Measurements from ENCODE around the gene TACC2. TPM values are rescaled to one million over a fixed set of nuclear protein-coding genes. Genes with fewer than 3 reads are reported as not detected.

TACC2 gene
- total and polyA plus RNA-seq, 2 experiments from 2014 or later = 75.7 to 98.0 TPM

- no peaks in the 10 kb centered on the region for H3K27me3 ChIP-seq
- peaks cover 17% of the 10 kb centered on the region for H3K4me1 ChIP-seq (ENCODE audit: low read depth)
- DNase-seq (ENCODE audit: low read depth in 1 of 2, low spot score in 1 of 2) = no peak
- TF ChIP-seq CTCF (IDR thresholded peaks at IDR 0.05; ENCODE audit: low read depth, low read length) = no peak
- no peak overlapping the region for H3K4me3 ChIP-seq
- no peaks in the 10 kb centered on the region for H3K36me3 ChIP-seq
- H3K9me3 ChIP-seq (ENCODE audit: low read depth) = no peaks in the 10 kb centered on the region
- H3K27ac ChIP-seq = peak overlapping the region; percentile 11
Observed at GRCh38 chr10:122182308-122182707, 193.3 kb downstream of the TACC2 start.

- Histone ChIP-seq H3K9me3 (ENCODE audit: low read depth) (no peaks in the 10 kb centered on the region), H3K4me1 (ENCODE audit: low read depth) (peaks cover 18% of the 10 kb centered on the region), H3K4me3 (no peak overlapping the region), H3K36me3 (no peaks in the 10 kb centered on the region), H3K27ac (no peak overlapping the region), H3K27me3 (no peaks in the 10 kb centered on the region)
- no peak for TF ChIP-seq CTCF (IDR thresholded peaks at IDR 0.05; ENCODE audit: low read depth, low read length)
- DNase-seq (ENCODE audit: low read depth in 1 of 2, low spot score in 1 of 2) = no peak
Observed at GRCh38 chr10:122184254-122184653, 195.3 kb downstream of the TACC2 start.

GRCh38 chr10:122185643-122186042 is 196.7 kb downstream of the TACC2 start:
- Histone ChIP-seq H3K36me3 (no peaks in the 10 kb centered on the region), H3K4me3 (no peak overlapping the region), H3K27ac (no peak overlapping the region), H3K4me1 (ENCODE audit: low read depth) (peaks cover 17% of the 10 kb centered on the region), H3K27me3 (no peaks in the 10 kb centered on the region), H3K9me3 (ENCODE audit: low read depth) (no peaks in the 10 kb centered on the region)
- no peak for DNase-seq (ENCODE audit: low read depth in 1 of 2, low spot score in 1 of 2)
- no peak for TF ChIP-seq CTCF (IDR thresholded peaks at IDR 0.05; ENCODE audit: low read depth, low read length)

GRCh38 chr10:122186816-122187810 is 198.2 kb downstream of the TACC2 start:
- Histone ChIP-seq H3K9me3 (ENCODE audit: low read depth) (no peaks in the 10 kb centered on the region), H3K27me3 (no peaks in the 10 kb centered on the region), H3K36me3 (no peaks in the 10 kb centered on the region), H3K27ac (no peak overlapping the region), H3K4me3 (no peak overlapping the region), H3K4me1 (ENCODE audit: low read depth) (peaks cover 17% of the 10 kb centered on the region)
- no peak for TF ChIP-seq CTCF (IDR thresholded peaks at IDR 0.05; ENCODE audit: low read depth, low read length)
- DNase-seq (ENCODE audit: low read depth in 1 of 2, low spot score in 1 of 2) = no peak

- DNase-seq (ENCODE audit: low read depth in 1 of 2, low spot score in 1 of 2) = no peak
- Histone ChIP-seq H3K36me3 (no peaks in the 10 kb centered on the region), H3K4me1 (ENCODE audit: low read depth) (peaks cover 24% of the 10 kb centered on the region), H3K4me3 (no peak overlapping the region), H3K27ac (peak overlapping the region; percentile 46), H3K27me3 (no peaks in the 10 kb centered on the region), H3K9me3 (ENCODE audit: low read depth) (no peaks in the 10 kb centered on the region)
- no peak for TF ChIP-seq CTCF (IDR thresholded peaks at IDR 0.05; ENCODE audit: low read depth, low read length)
Observed at GRCh38 chr10:122188706-122189105, 199.7 kb downstream of the TACC2 start.

Measured in cardiac muscle cell (in vitro differentiated cells and primary cell).